ENCODE results near the gene HIP1R.

HIP1R gene, protein sequence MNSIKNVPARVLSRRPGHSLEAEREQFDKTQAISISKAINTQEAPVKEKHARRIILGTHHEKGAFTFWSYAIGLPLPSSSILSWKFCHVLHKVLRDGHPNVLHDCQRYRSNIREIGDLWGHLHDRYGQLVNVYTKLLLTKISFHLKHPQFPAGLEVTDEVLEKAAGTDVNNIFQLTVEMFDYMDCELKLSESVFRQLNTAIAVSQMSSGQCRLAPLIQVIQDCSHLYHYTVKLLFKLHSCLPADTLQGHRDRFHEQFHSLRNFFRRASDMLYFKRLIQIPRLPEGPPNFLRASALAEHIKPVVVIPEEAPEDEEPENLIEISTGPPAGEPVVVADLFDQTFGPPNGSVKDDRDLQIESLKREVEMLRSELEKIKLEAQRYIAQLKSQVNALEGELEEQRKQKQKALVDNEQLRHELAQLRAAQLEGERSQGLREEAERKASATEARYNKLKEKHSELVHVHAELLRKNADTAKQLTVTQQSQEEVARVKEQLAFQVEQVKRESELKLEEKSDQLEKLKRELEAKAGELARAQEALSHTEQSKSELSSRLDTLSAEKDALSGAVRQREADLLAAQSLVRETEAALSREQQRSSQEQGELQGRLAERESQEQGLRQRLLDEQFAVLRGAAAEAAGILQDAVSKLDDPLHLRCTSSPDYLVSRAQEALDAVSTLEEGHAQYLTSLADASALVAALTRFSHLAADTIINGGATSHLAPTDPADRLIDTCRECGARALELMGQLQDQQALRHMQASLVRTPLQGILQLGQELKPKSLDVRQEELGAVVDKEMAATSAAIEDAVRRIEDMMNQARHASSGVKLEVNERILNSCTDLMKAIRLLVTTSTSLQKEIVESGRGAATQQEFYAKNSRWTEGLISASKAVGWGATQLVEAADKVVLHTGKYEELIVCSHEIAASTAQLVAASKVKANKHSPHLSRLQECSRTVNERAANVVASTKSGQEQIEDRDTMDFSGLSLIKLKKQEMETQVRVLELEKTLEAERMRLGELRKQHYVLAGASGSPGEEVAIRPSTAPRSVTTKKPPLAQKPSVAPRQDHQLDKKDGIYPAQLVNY

DNA sequence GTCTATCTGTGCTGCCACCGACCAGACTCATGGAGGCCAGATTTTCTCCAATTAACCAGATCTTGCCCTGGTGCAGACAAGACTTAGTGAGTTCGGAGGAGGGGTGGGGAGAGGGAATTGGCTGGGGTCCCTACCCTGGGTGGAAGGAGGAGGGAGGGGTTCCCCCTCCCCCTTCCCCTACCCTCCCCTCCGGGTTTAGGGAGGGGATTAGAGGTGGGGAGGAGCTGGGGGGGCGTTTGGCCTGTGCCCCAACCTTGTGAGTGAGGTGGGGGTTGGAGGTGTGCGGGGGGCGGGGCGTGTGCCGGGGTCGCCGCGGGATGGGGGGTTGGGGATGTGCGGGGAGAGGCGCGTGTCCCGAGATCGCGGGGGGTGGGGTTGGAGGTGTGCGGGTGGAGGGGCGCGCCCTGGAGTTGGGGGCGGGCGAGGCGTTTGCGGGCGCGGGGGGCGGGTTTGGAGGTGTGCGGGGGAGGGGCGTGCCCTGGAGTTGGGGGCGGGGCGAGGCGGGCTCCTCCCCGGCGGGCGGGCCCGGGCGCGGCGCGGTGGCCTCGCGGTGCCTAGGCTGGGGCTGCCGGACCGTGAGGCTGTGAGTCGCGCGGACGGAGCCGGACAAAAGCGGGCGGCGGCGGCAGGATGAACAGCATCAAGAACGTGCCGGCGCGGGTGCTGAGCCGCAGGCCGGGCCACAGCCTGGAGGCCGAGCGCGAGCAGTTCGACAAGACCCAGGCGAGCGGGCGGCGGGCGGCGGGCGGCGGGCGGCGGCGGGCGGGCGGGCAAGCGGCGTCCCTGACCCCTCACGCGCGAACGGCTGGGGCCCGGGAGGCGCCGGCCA lies at the start of gene HIP1R:
HIP1R (plus strand) TSS at position 537 of the 829 bp plus-strand sequence; CDS start at position 631, 94 bp downstream.
- Histone ChIP-seq H3K4me2 (ENCODE audit: low read depth, low read length) (peak within 1 kb of the TSS; percentile 94), H3K36me3 (replicated peaks; ENCODE audit: insufficient read depth, low read length) (no peaks in the 10 kb centered on the region), H3K27ac (ENCODE audit: low read length) (peak within 1 kb of the TSS; percentile 45; the same call in 1 of the 2 replicates), H3F3A (ENCODE audit: insufficient read depth, low read length) (peaks cover 10% of the 10 kb centered on the region; the same call in 1 of the 2 replicates), H4K20me1 (ENCODE audit: insufficient read depth, low read length) (no peaks in the 10 kb centered on the region), H2AFZ (ENCODE audit: low read length) (0 out of 2 replicates have a peak within 1 kb of the TSS, but pooled peaks have one; percentile 27), H3K4me3 (ENCODE audit: low read length) (peak within 1 kb of the TSS; percentile 69), H3K9me3 (replicated peaks; ENCODE audit: insufficient read depth, low read length) (no peaks in the 10 kb centered on the region), H3K9me2 (replicated peaks; ENCODE audit: insufficient read depth, low read length) (no peaks in the 10 kb centered on the region), H3K4me1 (ENCODE audit: low read length) (no peaks in the 10 kb centered on the region), H3K9ac (ENCODE audit: low read length) (peak within 1 kb of the TSS; percentile 45; the same call in 1 of the 2 replicates), H3K27me3 (replicated peaks; ENCODE audit: insufficient read depth, low read length) (no peaks in the 10 kb centered on the region), H3K79me2 (ENCODE audit: low read length) (peaks cover 40% of the 10 kb centered on the region)
- DNase-seq = peak; percentile 38
- TF ChIP-seq EZH2 (optimal IDR thresholded peaks at IDR 0.05; ENCODE audit: low read depth, low read length) (no peak), EZH2phosphoT487 (IDR thresholded peaks at IDR 0.05; ENCODE audit: low read length) (no peak)
- TF ChIP-seq, protein P1, sequence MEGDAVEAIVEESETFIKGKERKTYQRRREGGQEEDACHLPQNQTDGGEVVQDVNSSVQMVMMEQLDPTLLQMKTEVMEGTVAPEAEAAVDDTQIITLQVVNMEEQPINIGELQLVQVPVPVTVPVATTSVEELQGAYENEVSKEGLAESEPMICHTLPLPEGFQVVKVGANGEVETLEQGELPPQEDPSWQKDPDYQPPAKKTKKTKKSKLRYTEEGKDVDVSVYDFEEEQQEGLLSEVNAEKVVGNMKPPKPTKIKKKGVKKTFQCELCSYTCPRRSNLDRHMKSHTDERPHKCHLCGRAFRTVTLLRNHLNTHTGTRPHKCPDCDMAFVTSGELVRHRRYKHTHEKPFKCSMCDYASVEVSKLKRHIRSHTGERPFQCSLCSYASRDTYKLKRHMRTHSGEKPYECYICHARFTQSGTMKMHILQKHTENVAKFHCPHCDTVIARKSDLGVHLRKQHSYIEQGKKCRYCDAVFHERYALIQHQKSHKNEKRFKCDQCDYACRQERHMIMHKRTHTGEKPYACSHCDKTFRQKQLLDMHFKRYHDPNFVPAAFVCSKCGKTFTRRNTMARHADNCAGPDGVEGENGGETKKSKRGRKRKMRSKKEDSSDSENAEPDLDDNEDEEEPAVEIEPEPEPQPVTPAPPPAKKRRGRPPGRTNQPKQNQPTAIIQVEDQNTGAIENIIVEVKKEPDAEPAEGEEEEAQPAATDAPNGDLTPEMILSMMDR (IDR thresholded peaks at IDR 0.05; ENCODE audit: low read length) = no peak

DNA sequence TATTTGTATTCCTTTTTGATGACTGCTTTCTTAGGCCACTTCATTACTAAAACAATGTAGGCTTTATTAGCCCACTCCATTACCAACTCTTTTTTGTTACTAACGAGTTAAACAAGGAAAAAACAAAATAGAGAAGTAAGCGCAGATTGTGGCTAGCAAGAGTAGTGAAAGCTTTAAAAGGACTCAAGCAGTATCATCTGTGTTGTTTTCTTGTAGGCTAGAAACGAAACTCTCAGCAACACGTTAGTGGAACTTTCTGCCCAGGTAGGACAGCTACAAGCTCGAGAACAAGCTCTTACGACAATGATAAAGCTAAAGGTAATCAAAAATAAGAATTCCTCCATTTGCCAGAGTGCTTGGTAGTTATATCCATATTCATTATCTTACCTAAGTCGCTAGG lies 49.8 kb upstream of the HIP1R start:
- Histone ChIP-seq H3K4me1 (ENCODE audit: low read length) (no peaks in the 10 kb centered on the region), H3K9me2 (replicated peaks; ENCODE audit: insufficient read depth, low read length) (no peaks in the 10 kb centered on the region), H3K36me3 (replicated peaks; ENCODE audit: insufficient read depth, low read length) (no peaks in the 10 kb centered on the region), H3K9ac (ENCODE audit: low read length) (no peak overlapping the region), H3K9me3 (replicated peaks; ENCODE audit: insufficient read depth, low read length) (no peaks in the 10 kb centered on the region), H4K20me1 (ENCODE audit: insufficient read depth, low read length) (no peaks in the 10 kb centered on the region), H3K4me2 (ENCODE audit: low read depth, low read length) (peak overlapping the region; percentile 66), H2AFZ (ENCODE audit: low read length) (no peak overlapping the region), H3K27me3 (replicated peaks; ENCODE audit: insufficient read depth, low read length) (no peaks in the 10 kb centered on the region), H3K27ac (ENCODE audit: low read length) (no peak overlapping the region), H3K79me2 (ENCODE audit: low read length) (no peaks in the 10 kb centered on the region), H3F3A (ENCODE audit: insufficient read depth, low read length) (0 out of 2 replicates have a peak, but pooled peaks cover 3% of the 10 kb centered on the region), H3K4me3 (ENCODE audit: low read length) (peak overlapping the region; percentile 33)
- peak; percentile 40 for DNase-seq
- TF ChIP-seq, protein P1 (IDR thresholded peaks at IDR 0.05; ENCODE audit: low read length) = no peak
- TF ChIP-seq EZH2phosphoT487 (IDR thresholded peaks at IDR 0.05; ENCODE audit: low read length) (no peak), EZH2 (optimal IDR thresholded peaks at IDR 0.05; ENCODE audit: low read depth, low read length) (no peak)

- TF ChIP-seq EZH2phosphoT487 (IDR thresholded peaks at IDR 0.05; ENCODE audit: low read length) = no peak
- TF ChIP-seq, protein P1 (IDR thresholded peaks at IDR 0.05; ENCODE audit: low read length) = no peak
- no peak for TF ChIP-seq EZH2 (optimal IDR thresholded peaks at IDR 0.05; ENCODE audit: low read depth, low read length)
- Histone ChIP-seq H3K9me2 (replicated peaks; ENCODE audit: insufficient read depth, low read length) (no peaks in the 10 kb centered on the region), H3K4me1 (ENCODE audit: low read length) (no peaks in the 10 kb centered on the region), H3F3A (ENCODE audit: insufficient read depth, low read length) (0 out of 2 replicates have a peak, but pooled peaks cover 3% of the 10 kb centered on the region), H3K27me3 (replicated peaks; ENCODE audit: insufficient read depth, low read length) (no peaks in the 10 kb centered on the region), H3K79me2 (ENCODE audit: low read length) (no peaks in the 10 kb centered on the region), H2AFZ (ENCODE audit: low read length) (no peak overlapping the region), H4K20me1 (ENCODE audit: insufficient read depth, low read length) (no peaks in the 10 kb centered on the region), H3K36me3 (replicated peaks; ENCODE audit: insufficient read depth, low read length) (no peaks in the 10 kb centered on the region), H3K9me3 (replicated peaks; ENCODE audit: insufficient read depth, low read length) (no peaks in the 10 kb centered on the region), H3K27ac (ENCODE audit: low read length) (no peak overlapping the region), H3K4me2 (ENCODE audit: low read depth, low read length) (no peak overlapping the region), H3K4me3 (ENCODE audit: low read length) (no peak overlapping the region), H3K9ac (ENCODE audit: low read length) (no peak overlapping the region)
- no peak for DNase-seq
These were observed 46.9 kb upstream of the HIP1R start for GRCh38 chr12:122788387-122788786.
